Gastroesophageal sphincter (tissue), 3 donors: ENCODE results near the gene USP40.

Experiments
- CTCF ChIP-seq, 4 experiments: fragments of 200-600 bp in 2 of 4; fragments of 450-650 bp in 2 of 4; sonication (generic) in 1 of 4; IDR thresholded peaks; one replicate each; pipeline ENCODE4 v1.5.1; 2017 to 2019; ENCODE audit warnings: antibody characterized with exemption in 4 of 4, mild to moderate bottlenecking in 2 of 4, moderate library complexity in 2 of 4
- EP300 ChIP-seq: sonication (generic); formaldehyde crosslinking; IDR thresholded peaks from one replicate; pipeline ENCODE4 v1.6.1; 2017; ENCODE audit warnings: antibody characterized with exemption, mild to moderate bottlenecking
- POLR2A ChIP-seq, 2 donors: fragments of 450-650 bp; IDR thresholded peaks; one replicate each; pipeline ENCODE4 v1.6.1; 2017; ENCODE audit warnings: antibody characterized with exemption in 2 of 2, mild to moderate bottlenecking in 2 of 2, moderate library complexity in 1 of 2

DNA sequence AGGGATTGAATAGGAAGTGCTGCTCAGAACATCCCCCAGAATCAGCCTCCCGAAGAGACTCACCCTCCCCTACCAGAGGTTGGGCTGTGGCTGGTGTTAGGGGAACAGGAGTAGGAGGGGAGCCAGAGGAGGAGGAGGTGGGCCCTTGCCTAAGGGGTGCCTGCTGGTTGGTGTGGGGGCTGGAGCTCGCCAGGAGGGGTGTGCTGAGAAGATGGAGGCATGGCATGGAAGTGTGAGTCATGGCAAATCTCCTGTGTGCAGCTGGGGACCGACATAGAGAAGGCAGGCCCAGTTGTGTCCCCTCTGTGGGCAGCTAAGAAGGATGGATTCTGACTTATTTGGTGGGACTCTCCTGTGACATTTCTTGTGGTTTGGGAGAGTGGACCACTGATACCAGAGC lies 138.6 kb downstream of the USP40 start:
- TF ChIP-seq CTCF (IDR thresholded peaks at IDR 0.05) (no peak), EP300 (no peak), POLR2A (IDR thresholded peaks at IDR 0.05) (no peak)
